Measurements from ENCODE around the gene GNG7. TPM values are rescaled to one million over a fixed set of nuclear protein-coding genes. Genes with fewer than 3 reads are reported as not detected.

Gene GNG7
- total and polyA plus RNA-seq, 10 of the 15 experiments (the other 5 are each of a cell fraction or from before 2014, with no cell fraction given), result 1.9 to 13.6 (median 6.5) TPM

GRCh38 chr19:2690856-2691255 is 11.6 kb downstream of the GNG7 start (continued):
- TF ChIP-seq, protein P1, sequence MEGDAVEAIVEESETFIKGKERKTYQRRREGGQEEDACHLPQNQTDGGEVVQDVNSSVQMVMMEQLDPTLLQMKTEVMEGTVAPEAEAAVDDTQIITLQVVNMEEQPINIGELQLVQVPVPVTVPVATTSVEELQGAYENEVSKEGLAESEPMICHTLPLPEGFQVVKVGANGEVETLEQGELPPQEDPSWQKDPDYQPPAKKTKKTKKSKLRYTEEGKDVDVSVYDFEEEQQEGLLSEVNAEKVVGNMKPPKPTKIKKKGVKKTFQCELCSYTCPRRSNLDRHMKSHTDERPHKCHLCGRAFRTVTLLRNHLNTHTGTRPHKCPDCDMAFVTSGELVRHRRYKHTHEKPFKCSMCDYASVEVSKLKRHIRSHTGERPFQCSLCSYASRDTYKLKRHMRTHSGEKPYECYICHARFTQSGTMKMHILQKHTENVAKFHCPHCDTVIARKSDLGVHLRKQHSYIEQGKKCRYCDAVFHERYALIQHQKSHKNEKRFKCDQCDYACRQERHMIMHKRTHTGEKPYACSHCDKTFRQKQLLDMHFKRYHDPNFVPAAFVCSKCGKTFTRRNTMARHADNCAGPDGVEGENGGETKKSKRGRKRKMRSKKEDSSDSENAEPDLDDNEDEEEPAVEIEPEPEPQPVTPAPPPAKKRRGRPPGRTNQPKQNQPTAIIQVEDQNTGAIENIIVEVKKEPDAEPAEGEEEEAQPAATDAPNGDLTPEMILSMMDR (IDR thresholded peaks at IDR 0.05 in 2 of 3, conservative IDR thresholded peaks at IDR 0.05 in 1 of 3; ENCODE audit: control insufficient read depth in 2 of 3, extremely low read depth in 1 of 3, insufficient read depth in 1 of 3, low read depth in 3 of 3, low read length in 3 of 3), result no peak
- TF ChIP-seq IRF5 (IDR thresholded peaks at IDR 0.05; ENCODE audit: borderline replicate concordance) (no peak), FOXK2 (IDR thresholded peaks at IDR 0.05) (no peak), EP300 (IDR thresholded peaks at IDR 0.05; ENCODE audit: borderline replicate concordance in 1 of 2, control insufficient read depth in 1 of 2, low read depth in 2 of 2, low read length in 2 of 2) (no peak), TCF7 (IDR thresholded peaks at IDR 0.05; ENCODE audit: borderline replicate concordance) (no peak)

DNA sequence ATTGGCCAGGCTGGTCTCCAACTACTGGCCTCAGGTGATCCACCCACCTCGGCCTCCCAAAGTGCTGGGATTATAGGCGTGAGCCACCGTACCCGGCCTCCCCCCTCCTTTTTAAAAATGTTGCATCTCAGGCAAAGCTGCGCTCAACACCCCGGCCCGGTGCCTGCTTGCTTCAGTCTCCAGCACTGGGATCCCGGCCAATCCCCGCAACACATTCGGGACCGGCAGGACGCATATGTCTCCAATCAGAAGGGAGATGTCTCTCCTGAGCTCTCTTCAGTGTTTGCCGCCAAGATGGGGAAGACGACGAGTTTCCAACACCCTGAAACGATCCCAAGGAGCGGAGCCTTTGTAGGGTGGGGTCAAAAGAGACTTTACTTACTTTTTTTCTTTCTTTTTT is 16.1 kb downstream of the GNG7 start:
- WGBS (ENCODE audit: insufficient coverage, insufficient replicate concordance, low lambda C conversion rate, missing lambda C conversion rate), result 98% methylated on average over 17 of the region's 17 CpGs
- H3K27ac ChIP-seq (ENCODE audit: control insufficient read depth, insufficient read depth), result no peak overlapping the region
- peaks cover 0 to 3% of the 10 kb centered on the region in 2 experiments; a peak in 1 of 4 replicates for H3K36me3 ChIP-seq (ENCODE audit: control insufficient read depth in 2 of 2, insufficient read depth in 2 of 2, low read length in 1 of 2)
- in situ Hi-C loops (cut with MboI), result no loop called here
- BruUV-seq (replicated peaks), result no TSS peak
- peaks cover 2% of the 10 kb centered on the region for H3K79me2 ChIP-seq (ENCODE audit: control insufficient read depth, insufficient read depth, low read length)
- H2AFZ ChIP-seq (ENCODE audit: control insufficient read depth, low read depth, low read length), result no peak overlapping the region
- FAIRE-seq (no peak), ATAC-seq (no peak), DNase-seq (ENCODE audit: low read depth, low spot score) (no peak)
- SMC1A ChIA-PET (ENCODE audit: uncharacterized antibody, unreplicated experiment), result no interaction called here
- H3K4me3 ChIP-seq, result no peak overlapping the region
- peaks cover 12% of the 10 kb centered on the region for H3K4me1 ChIP-seq (ENCODE audit: control insufficient read depth, insufficient read depth, low read length)
- H4K20me1 ChIP-seq (ENCODE audit: control insufficient read depth, insufficient read depth), result no peaks in the 10 kb centered on the region
- POLR2A ChIA-PET, result interaction anchor here (0.5 kb wide), 1 partner anchor 743 kb away, joined by 3 read pairs; no protein-coding TSS in a partner anchor
- peaks cover 2% of the 10 kb centered on the region; the same call in 2 of the 3 replicates for H3K9me3 ChIP-seq (replicated peaks; ENCODE audit: control insufficient read depth, insufficient read depth, low read length)
- RAD21 ChIA-PET (ENCODE audit: unreplicated experiment), result no interaction called here
- H3K27me3 ChIP-seq (replicated peaks in 1 of 2; ENCODE audit: control insufficient read depth in 2 of 2, insufficient read depth in 2 of 2, low read length in 1 of 2), result no peaks in the 10 kb centered on the region
- CTCF ChIA-PET, result interaction anchor here (1.0 kb wide), 1 partner anchor 12 kb away, joined by 3 read pairs; no protein-coding TSS in a partner anchor
- intact Hi-C loops (cut with micrococcal nuclease; ENCODE audit: unreplicated experiment), result no loop called here
- no peak overlapping the region for H3K9ac ChIP-seq (ENCODE audit: control insufficient read depth, insufficient read depth, low read length)
- no peak overlapping the region for H3K4me2 ChIP-seq (ENCODE audit: control insufficient read depth, insufficient read depth)
- no peak for TF ChIP-seq TCF7 (IDR thresholded peaks at IDR 0.05; ENCODE audit: borderline replicate concordance)
- no peak for TF ChIP-seq NFXL1 (IDR thresholded peaks at IDR 0.05; ENCODE audit: borderline replicate concordance)
- no peak for TF ChIP-seq GATAD2B (conservative IDR thresholded peaks at IDR 0.05; ENCODE audit: low read depth)
- no peak for TF ChIP-seq CREM (IDR thresholded peaks at IDR 0.05; ENCODE audit: low read depth)
- TF ChIP-seq, protein P2, sequence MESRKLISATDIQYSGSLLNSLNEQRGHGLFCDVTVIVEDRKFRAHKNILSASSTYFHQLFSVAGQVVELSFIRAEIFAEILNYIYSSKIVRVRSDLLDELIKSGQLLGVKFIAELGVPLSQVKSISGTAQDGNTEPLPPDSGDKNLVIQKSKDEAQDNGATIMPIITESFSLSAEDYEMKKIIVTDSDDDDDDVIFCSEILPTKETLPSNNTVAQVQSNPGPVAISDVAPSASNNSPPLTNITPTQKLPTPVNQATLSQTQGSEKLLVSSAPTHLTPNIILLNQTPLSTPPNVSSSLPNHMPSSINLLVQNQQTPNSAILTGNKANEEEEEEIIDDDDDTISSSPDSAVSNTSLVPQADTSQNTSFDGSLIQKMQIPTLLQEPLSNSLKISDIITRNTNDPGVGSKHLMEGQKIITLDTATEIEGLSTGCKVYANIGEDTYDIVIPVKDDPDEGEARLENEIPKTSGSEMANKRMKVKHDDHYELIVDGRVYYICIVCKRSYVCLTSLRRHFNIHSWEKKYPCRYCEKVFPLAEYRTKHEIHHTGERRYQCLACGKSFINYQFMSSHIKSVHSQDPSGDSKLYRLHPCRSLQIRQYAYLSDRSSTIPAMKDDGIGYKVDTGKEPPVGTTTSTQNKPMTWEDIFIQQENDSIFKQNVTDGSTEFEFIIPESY (IDR thresholded peaks at IDR 0.05), result no peak
- TF ChIP-seq SIN3A (IDR thresholded peaks at IDR 0.05; ENCODE audit: low read depth, low read length), result no peak
- no peak for TF ChIP-seq IRF3 (IDR thresholded peaks at IDR 0.05)
- TF ChIP-seq, protein P3, sequence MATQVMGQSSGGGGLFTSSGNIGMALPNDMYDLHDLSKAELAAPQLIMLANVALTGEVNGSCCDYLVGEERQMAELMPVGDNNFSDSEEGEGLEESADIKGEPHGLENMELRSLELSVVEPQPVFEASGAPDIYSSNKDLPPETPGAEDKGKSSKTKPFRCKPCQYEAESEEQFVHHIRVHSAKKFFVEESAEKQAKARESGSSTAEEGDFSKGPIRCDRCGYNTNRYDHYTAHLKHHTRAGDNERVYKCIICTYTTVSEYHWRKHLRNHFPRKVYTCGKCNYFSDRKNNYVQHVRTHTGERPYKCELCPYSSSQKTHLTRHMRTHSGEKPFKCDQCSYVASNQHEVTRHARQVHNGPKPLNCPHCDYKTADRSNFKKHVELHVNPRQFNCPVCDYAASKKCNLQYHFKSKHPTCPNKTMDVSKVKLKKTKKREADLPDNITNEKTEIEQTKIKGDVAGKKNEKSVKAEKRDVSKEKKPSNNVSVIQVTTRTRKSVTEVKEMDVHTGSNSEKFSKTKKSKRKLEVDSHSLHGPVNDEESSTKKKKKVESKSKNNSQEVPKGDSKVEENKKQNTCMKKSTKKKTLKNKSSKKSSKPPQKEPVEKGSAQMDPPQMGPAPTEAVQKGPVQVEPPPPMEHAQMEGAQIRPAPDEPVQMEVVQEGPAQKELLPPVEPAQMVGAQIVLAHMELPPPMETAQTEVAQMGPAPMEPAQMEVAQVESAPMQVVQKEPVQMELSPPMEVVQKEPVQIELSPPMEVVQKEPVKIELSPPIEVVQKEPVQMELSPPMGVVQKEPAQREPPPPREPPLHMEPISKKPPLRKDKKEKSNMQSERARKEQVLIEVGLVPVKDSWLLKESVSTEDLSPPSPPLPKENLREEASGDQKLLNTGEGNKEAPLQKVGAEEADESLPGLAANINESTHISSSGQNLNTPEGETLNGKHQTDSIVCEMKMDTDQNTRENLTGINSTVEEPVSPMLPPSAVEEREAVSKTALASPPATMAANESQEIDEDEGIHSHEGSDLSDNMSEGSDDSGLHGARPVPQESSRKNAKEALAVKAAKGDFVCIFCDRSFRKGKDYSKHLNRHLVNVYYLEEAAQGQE (IDR thresholded peaks at IDR 0.05; ENCODE audit: low read depth, low read length), result no peak

All from GM12878 (cell line).